Testis (tissue), 3 donors: ENCODE measurements around the gene AUTS2. TPM values are rescaled to one million over a fixed set of nuclear protein-coding genes. Genes with fewer than 3 reads are reported as not detected.

Source experiments
- DNase-seq: peaks from one replicate; pipeline ENCODE4 v3.0.0-alpha.2; 2019
- H3K27ac ChIP-seq, 2 donors: fragments of 200-600 bp; sonication (generic); one replicate each; pipeline ENCODE4 v1.5.1; 2019
- H3K27me3 ChIP-seq: fragments of 200-600 bp; sonication (generic); one replicate; pipeline ENCODE4 v1.5.1; 2019
- H3K36me3 ChIP-seq: fragments of 200-600 bp; sonication (generic); one replicate; pipeline ENCODE4 v1.5.1; 2017; ENCODE audit warnings: low read depth; ENCODE audit errors: missing control alignments
- H3K4me1 ChIP-seq: fragments of 200-600 bp; sonication (generic); one replicate; pipeline ENCODE4 v1.5.1; 2019
- H3K4me3 ChIP-seq, 2 donors: fragments of 200-600 bp; sonication (generic); one replicate each; pipeline ENCODE4 v1.5.1; 2017 to 2019
- H3K9me3 ChIP-seq: fragments of 200-600 bp; sonication (generic); one replicate; pipeline ENCODE4 v1.5.1; 2017
- CTCF ChIP-seq, 3 experiments: fragments of 450-650 bp in 2 of 3; fragments of 200-600 bp in 1 of 3; sonication (generic) in 1 of 3; IDR thresholded peaks; one replicate each; pipeline ENCODE4 v1.5.1; 2016 to 2019; ENCODE audit warnings: antibody characterized with exemption in 3 of 3, mild to moderate bottlenecking in 2 of 3, moderate library complexity in 1 of 3
- POLR2A ChIP-seq: fragments of 450-650 bp; IDR thresholded peaks from one replicate; pipeline ENCODE4 v1.6.1; 2017; ENCODE audit warnings: antibody characterized with exemption, mild to moderate bottlenecking, moderate library complexity
- WGBS, 2 donors: methylation state at CpG; one replicate each; pipeline ENCODE4 v1.1.5; 2018; 5-methylcytosine and 5-hydroxymethylcytosine counted together
- intact Hi-C: fragments of 100-400 bp; cut with DNase I; formaldehyde crosslinking; loops from one replicate; pipeline ENCODE4 v1.15.1; 2023; ENCODE audit warnings: low total_unique reads
- polyA plus RNA-seq: library from polyadenylated mRNA; stranded (reverse); fragments of 350-450 nt; fragmentation: Illumina TruSeq; extraction: RNeasy Lipid Tissue Mini Kit (QIAGEN cat#74804); gene quantifications from one replicate; pipeline ENCODE4 v1.2.3, GENCODE V29; 2014; ENCODE audit warnings: low read depth, low replicate concordance; ENCODE audit not compliant: insufficient read depth
- total RNA-seq, 2 donors: library from RNA; depleted of rRNA; stranded (reverse); fragments of >200 nt; gene quantifications; one replicate each; pipeline ENCODE4 v1.2.3, GENCODE V29; 2016

Gene AUTS2
- total and polyA plus RNA-seq, 3 donors from 2014 or later = 21.3 to 75.5 (median 56.1) TPM

DNA sequence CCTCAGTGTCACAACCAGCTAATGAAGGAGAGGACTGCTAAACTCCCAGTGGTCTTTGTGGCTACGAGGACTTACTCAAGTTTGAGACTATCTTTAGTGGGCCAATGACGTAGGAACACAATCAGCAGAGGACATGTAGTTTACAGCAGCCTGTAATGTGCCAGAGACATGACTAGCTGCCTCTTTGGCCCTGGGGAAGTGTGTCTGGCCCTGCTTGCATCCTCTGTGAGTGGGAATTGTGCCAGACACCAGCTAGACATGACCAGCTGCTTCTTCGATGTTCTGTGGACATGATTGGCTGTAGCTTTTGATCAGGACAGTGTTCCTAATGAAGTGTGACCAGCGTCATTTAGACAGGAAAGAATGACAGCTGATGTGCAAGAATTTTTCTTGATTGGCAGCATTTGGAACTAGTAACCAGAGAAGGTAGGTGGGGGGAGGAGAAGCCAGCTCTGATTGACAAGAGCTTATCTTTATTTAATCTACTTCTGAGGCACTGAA lies 141.7 kb downstream of the AUTS2 start:
- 51 to 58% methylated on average over 3 to 4 of the region's 4 CpGs for WGBS, 2 donors
- no peak for TF ChIP-seq CTCF (IDR thresholded peaks at IDR 0.05)
- TF ChIP-seq POLR2A = no peak
- intact Hi-C loops = no loop called here
- Histone ChIP-seq H3K4me1 (no peaks in the 10 kb centered on the region), H3K36me3 (no peaks in the 10 kb centered on the region), H3K27ac (no peak overlapping the region), H3K27me3 (no peaks in the 10 kb centered on the region), H3K9me3 (no peaks in the 10 kb centered on the region), H3K4me3 (no peak overlapping the region)
- DNase-seq = peak; percentile 33

DNA sequence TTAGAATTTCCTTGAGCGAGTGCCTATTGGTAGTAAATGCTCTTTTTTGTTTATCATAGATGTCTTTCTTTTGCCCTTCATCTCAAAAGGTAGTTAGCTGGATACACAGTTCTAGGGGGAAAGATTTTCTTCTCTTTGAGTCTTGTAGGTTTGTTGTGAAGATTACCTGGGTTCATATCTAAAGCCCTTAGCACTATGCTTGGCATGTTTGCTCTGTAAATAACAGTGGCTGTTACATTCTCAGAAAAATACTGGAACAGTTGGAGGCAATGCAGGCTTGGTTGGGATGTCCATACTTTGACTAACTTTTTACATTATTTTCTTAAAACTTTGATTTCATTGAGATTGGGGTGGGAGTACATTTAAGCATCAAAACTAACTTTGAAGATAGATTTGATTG lies 144.0 kb downstream of the AUTS2 start:
- no peak for DNase-seq
- intact Hi-C loops = no loop called here
- no peaks in the 10 kb centered on the region for H3K4me1 ChIP-seq
- H3K9me3 ChIP-seq = no peaks in the 10 kb centered on the region
- H3K27ac ChIP-seq = no peak overlapping the region
- WGBS, 2 donors = 97 to 100% methylated on average over 1 of the region's 1 CpG
- no peak overlapping the region for H3K4me3 ChIP-seq
- H3K36me3 ChIP-seq = no peaks in the 10 kb centered on the region
- no peak for TF ChIP-seq CTCF (IDR thresholded peaks at IDR 0.05)
- no peak for TF ChIP-seq POLR2A
- H3K27me3 ChIP-seq = no peaks in the 10 kb centered on the region

- no peaks in the 10 kb centered on the region for H3K27me3 ChIP-seq
- H3K4me3 ChIP-seq = no peak overlapping the region
- H3K36me3 ChIP-seq = no peaks in the 10 kb centered on the region
- TF ChIP-seq CTCF (IDR thresholded peaks at IDR 0.05) (no peak), POLR2A (no peak)
- no peaks in the 10 kb centered on the region for H3K9me3 ChIP-seq
- WGBS, 2 donors = 81 to 87% methylated on average over 2 of the region's 2 CpGs
- intact Hi-C loops = no loop called here
- DNase-seq = no peak
- H3K4me1 ChIP-seq = peaks cover 2% of the 10 kb centered on the region
- no peak overlapping the region for H3K27ac ChIP-seq
Observed at GRCh38 chr7:69743436-69743835, 145.2 kb downstream of the AUTS2 start.

DNA sequence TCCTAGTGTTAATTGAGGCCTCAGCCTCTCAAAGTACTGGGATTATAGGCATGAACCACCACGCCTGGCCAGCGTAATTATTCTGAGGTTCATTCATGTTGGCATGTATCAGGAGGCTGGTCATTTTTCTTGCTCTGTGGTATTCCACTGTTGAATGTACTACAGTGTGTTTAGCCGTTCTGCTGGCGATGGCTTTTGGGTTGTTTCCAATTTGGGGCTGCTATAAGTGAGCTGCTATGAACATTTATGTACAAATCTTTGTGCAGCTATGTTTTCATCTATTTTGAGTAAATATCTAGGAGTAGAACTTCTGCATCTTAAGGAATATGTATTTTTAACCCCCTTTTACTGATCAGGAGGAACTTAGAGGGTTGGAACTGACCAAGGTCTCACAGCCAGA lies 145.8 kb downstream of the AUTS2 start:
- H3K4me3 ChIP-seq = no peak overlapping the region
- H3K9me3 ChIP-seq = no peaks in the 10 kb centered on the region
- H3K27ac ChIP-seq = no peak overlapping the region
- no peaks in the 10 kb centered on the region for H3K36me3 ChIP-seq
- intact Hi-C loops = no loop called here
- TF ChIP-seq CTCF (IDR thresholded peaks at IDR 0.05) (no peak), POLR2A (no peak)
- H3K27me3 ChIP-seq = no peaks in the 10 kb centered on the region
- WGBS, 2 donors = 86 to 95% methylated on average over 4 of the region's 4 CpGs
- DNase-seq = no peak
- peaks cover 8% of the 10 kb centered on the region for H3K4me1 ChIP-seq

- H3K4me3 ChIP-seq = no peak overlapping the region
- intact Hi-C loops = no loop called here
- H3K36me3 ChIP-seq = no peaks in the 10 kb centered on the region
- no peak for DNase-seq
- H3K27ac ChIP-seq = no peak overlapping the region
- no peaks in the 10 kb centered on the region for H3K9me3 ChIP-seq
- 94 to 98% methylated on average over 3 of the region's 3 CpGs for WGBS, 2 donors
- H3K4me1 ChIP-seq = peaks cover 8% of the 10 kb centered on the region
- TF ChIP-seq CTCF (IDR thresholded peaks at IDR 0.05) (no peak), POLR2A (no peak)
- no peaks in the 10 kb centered on the region for H3K27me3 ChIP-seq
Observed at GRCh38 chr7:69746383-69746782, 148.1 kb downstream of the AUTS2 start.
